Transverse colon (tissue), 4 donors: ENCODE results near the gene REEP6. TPM values are rescaled to one million over a fixed set of nuclear protein-coding genes. Genes with fewer than 3 reads are reported as not detected.

Source experiments
- DNase-seq: peaks from one replicate; pipeline ENCODE4 v3.0.0-alpha.2; 2019
- H3K27ac ChIP-seq, 4 donors: fragments of 200-600 bp; sonication (generic); 2 replicates each; pipeline ENCODE4 v1.5.1; 2016 to 2018; ENCODE audit warnings: inconsistent platforms in 4 of 4
- H3K27me3 ChIP-seq: fragments of 200-600 bp; sonication (generic); 2 replicates; pipeline ENCODE4 v1.5.1; 2017; ENCODE audit warnings: inconsistent platforms
- H3K36me3 ChIP-seq, 4 donors: fragments of 200-600 bp; sonication (generic); 2 replicates each; pipeline ENCODE4 v1.5.1; 2017 to 2019; ENCODE audit warnings: inconsistent platforms in 4 of 4
- H3K4me1 ChIP-seq, 4 donors: fragments of 200-600 bp; sonication (generic); 2 replicates each; pipeline ENCODE4 v1.5.1; 2017 to 2020; ENCODE audit warnings: inconsistent platforms in 4 of 4
- H3K4me3 ChIP-seq, 4 donors: fragments of 200-600 bp; sonication (generic); 1 replicate in 1 of 4; 2 replicates in 3 of 4; pipeline versions ENCODE4 v1.5.1 to v1.6.1; 2017 to 2019; ENCODE audit warnings: inconsistent platforms in 4 of 4
- H3K9me3 ChIP-seq, 2 donors: fragments of 200-600 bp; sonication (generic); 2 replicates each; pipeline ENCODE4 v1.5.1; 2017 to 2019; ENCODE audit warnings: inconsistent platforms in 2 of 2
- CTCF ChIP-seq, 5 experiments: fragments of 200-600 bp in 3 of 5; fragments of 450-650 bp in 2 of 5; sonication (generic) in 3 of 5; IDR thresholded peaks; 1 replicate in 2 of 5; 2 replicates in 3 of 5; pipeline ENCODE4 v1.5.1; 2016 to 2017; ENCODE audit warnings: antibody characterized with exemption in 5 of 5, inconsistent platforms in 3 of 5, mild to moderate bottlenecking in 2 of 5, moderate library complexity in 1 of 5
- EP300 ChIP-seq: sonication (generic); formaldehyde crosslinking; IDR thresholded peaks from one replicate; pipeline ENCODE4 v1.6.1; 2017; ENCODE audit warnings: antibody characterized with exemption, low read depth
- POLR2A ChIP-seq: fragments of 450-650 bp; IDR thresholded peaks from one replicate; pipeline ENCODE4 v1.6.1; 2016; ENCODE audit warnings: antibody characterized with exemption, mild to moderate bottlenecking, moderate library complexity
- POLR2AphosphoS5 ChIP-seq, 3 donors: sonication (generic); formaldehyde crosslinking; IDR thresholded peaks; one replicate each; pipeline ENCODE4 v1.6.1; 2016; ENCODE audit warnings: antibody characterized with exemption in 3 of 3
- WGBS, 2 donors: methylation state at CpG; one replicate each; pipeline ENCODE4 v1.1.5; 2018; ENCODE audit warnings: low coverage in 1 of 2; 5-methylcytosine and 5-hydroxymethylcytosine counted together
- in situ Hi-C, 4 donors: fragments of 200-750 bp; cut with MboI; loops; one replicate each; pipeline versions ENCODE4 v1.15.0 to v1.15.1; 2017; ENCODE audit warnings: low sequenced_read_pairs in 3 of 4, low pct_ligation_motif_present in 1 of 4, low pct_unique_long_range_greater_than_20kb in 1 of 4
- intact Hi-C: fragments of 100-400 bp; cut with DNase I; formaldehyde crosslinking; loops from one replicate; pipeline ENCODE4 v1.15.1; 2023; ENCODE audit warnings: low total_unique reads
- total RNA-seq, 4 donors: library from RNA; depleted of rRNA; stranded (reverse); fragments of >200 nt; gene quantifications; one replicate each; pipeline ENCODE4 v1.1.0, GENCODE V29; 2016

The REEP6 gene
- total RNA-seq, 4 donors from 2014 or later: 2.2 to 3.3 TPM; not detected in 2

DNA sequence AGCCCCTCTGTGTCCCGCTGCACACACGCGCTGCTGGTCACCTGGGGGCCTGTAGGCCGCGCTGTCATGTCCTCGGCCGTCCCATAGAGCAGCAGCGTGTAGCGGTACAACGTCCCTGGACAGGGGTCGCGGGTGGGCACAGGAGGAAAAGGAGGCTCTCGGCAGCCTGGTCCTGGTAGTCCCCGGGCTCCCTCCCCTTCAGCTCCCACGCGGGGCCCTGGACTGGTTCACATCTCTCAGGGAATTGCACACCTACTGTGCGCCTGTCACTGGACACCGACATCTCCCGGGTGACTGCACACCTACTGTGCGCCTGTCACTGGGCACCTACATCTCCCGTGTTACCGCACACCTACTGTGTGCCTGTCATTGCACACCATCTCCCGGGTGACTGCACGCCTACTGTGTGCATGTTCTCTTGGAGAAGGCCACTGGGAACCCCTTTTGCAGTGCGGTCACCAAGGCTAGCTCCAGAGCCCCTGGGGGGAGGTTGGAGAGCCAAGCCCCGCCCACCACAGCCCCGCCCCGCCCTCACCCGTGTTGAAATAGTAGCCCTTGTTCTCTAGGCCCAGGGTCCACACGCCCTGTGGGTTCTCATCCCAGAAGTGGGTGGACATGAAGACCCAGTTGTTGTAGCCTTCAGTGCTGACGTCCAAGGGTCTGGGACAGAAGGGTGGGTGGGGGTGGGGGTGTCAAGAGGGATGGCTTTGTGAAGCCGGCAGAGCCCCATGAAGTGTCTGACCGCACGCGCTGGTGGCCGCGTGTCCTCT lies 8.4 kb upstream of the REEP6 start:
- intact Hi-C loops: no loop called here
- 84% methylated on average over 34 of the region's 37 CpGs; no CpG with 5 or more reads in 1 of the 2 donors for WGBS, 2 donors
- in situ Hi-C loops: no loop called here
- DNase-seq: no peak
- Histone ChIP-seq H3K36me3 (no peaks in the 10 kb centered on the region), H3K27me3 (no peaks in the 10 kb centered on the region), H3K4me3 (no peak overlapping the region), H3K27ac (no peak overlapping the region), H3K9me3 (no peaks in the 10 kb centered on the region), H3K4me1 (peaks cover 10 to 21% (median 15%) of the 10 kb centered on the region in 4 donors)
- TF ChIP-seq POLR2A (no peak), POLR2AphosphoS5 (IDR thresholded peaks at IDR 0.05) (no peak), EP300 (no peak), CTCF (IDR thresholded peaks at IDR 0.05) (no peak)

GRCh38 chr19:1483131-1483978 lies 7.6 kb upstream of the REEP6 start:
- TF ChIP-seq POLR2AphosphoS5 (IDR thresholded peaks at IDR 0.05) (no peak), EP300 (no peak), POLR2A (no peak), CTCF (IDR thresholded peaks at IDR 0.05) (no peak)
- WGBS, 2 donors: 96% methylated on average over 38 of the region's 77 CpGs; no CpG with 5 or more reads in 1 of the 2 donors
- no peak overlapping the region for H3K27ac ChIP-seq
- intact Hi-C loops: no loop called here
- H3K36me3 ChIP-seq: no peaks in the 10 kb centered on the region
- no peak overlapping the region for H3K4me3 ChIP-seq
- peaks cover 4 to 12% (median 7%) of the 10 kb centered on the region in 4 donors for H3K4me1 ChIP-seq
- in situ Hi-C loops: no loop called here
- DNase-seq: no peak
- H3K27me3 ChIP-seq: no peaks in the 10 kb centered on the region
- no peaks in the 10 kb centered on the region for H3K9me3 ChIP-seq

- no peak for DNase-seq
Measured at GRCh38 chr19:1483979-1484428, 7.0 kb upstream of the REEP6 start.

More at GRCh38 chr19:1483979-1484428, 7.0 kb upstream of the REEP6 start:
- in situ Hi-C loops (no loop called here), intact Hi-C loops (no loop called here)
- Histone ChIP-seq H3K27me3 (no peaks in the 10 kb centered on the region), H3K27ac (no peak overlapping the region), H3K4me1 (peaks cover 4 to 8% (median 6%) of the 10 kb centered on the region in 4 donors), H3K4me3 (no peak overlapping the region), H3K36me3 (no peaks in the 10 kb centered on the region), H3K9me3 (no peaks in the 10 kb centered on the region)
- 94% methylated on average over 22 of the region's 23 CpGs; no CpG with 5 or more reads in 1 of the 2 donors for WGBS, 2 donors
- TF ChIP-seq POLR2AphosphoS5 (IDR thresholded peaks at IDR 0.05): no peak
- no peak for TF ChIP-seq POLR2A
- no peak for TF ChIP-seq EP300
- no peak for TF ChIP-seq CTCF (IDR thresholded peaks at IDR 0.05)
